Measurements from ENCODE around the gene ADCY10. TPM values are rescaled to one million over a fixed set of nuclear protein-coding genes. Genes with fewer than 3 reads are reported as not detected.

The ADCY10 gene
- total and polyA plus RNA-seq, 12 donors, result 0.10 to 0.70 (median 0.17) TPM

Other genes with a start within 250 kb of the ADCY10 start
- 10 to 100 TPM; 15.6 to 52.5 (median 25.2) TPM for gene MPZL1, start 192.2 kb downstream of the ADCY10 start, total RNA-seq
- 10 to 100 TPM; 12.8 to 24.0 TPM for gene MPZL1, start 192.2 kb downstream of the ADCY10 start, polyA plus RNA-seq
- gene DCAF6, start 22.5 kb upstream of the ADCY10 start, total RNA-seq, result 100 to 1,000 TPM; 155 to 226 (median 205) TPM
- 10 to 100 TPM; 49.0 to 65.8 TPM for gene DCAF6, start 22.5 kb upstream of the ADCY10 start, polyA plus RNA-seq
- 100 to 1,000 TPM; 168 to 268 (median 226) TPM for gene MPC2, start 22.9 kb upstream of the ADCY10 start, total RNA-seq
- gene MPC2, start 22.9 kb upstream of the ADCY10 start, polyA plus RNA-seq, result 100 to 1,000 TPM; 131 to 186 TPM
- 1 to 10 TPM in 9 of 10 donors, under 1 TPM in 1; 0.93 to 3.3 (median 2.3) TPM for gene GPR161, start 222.8 kb upstream of the ADCY10 start, total RNA-seq
- 1 to 10 TPM; 1.1 to 2.3 TPM for gene GPR161, start 222.8 kb upstream of the ADCY10 start, polyA plus RNA-seq

Measured in heart right ventricle (tissue), 12 donors.